ENCODE results near the gene EFCAB6. TPM values are rescaled to one million over a fixed set of nuclear protein-coding genes. Genes with fewer than 3 reads are reported as not detected.

The EFCAB6 gene
- total and polyA plus RNA-seq, 2 of the 4 experiments (the other 2 are of a cell fraction), result 0.44 to 1.1 TPM

DNA sequence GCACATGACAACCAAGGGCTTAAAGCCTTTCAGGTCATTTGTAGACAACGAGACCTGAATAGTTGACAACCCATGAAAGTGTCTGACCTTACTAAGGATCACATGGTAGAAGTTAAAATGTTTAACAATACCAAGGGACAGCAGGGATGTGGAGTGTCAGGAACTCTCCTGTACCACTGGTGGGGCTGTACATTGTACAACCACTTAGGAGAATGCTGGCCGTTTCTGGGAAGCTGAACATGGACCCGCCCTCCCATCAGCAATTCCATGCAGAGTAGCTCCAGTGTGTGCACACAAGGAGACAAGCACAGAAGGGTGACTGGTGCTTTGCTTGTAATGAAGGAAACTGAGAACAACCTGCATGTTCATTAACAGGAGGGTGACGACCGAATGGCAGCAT lies 237.4 kb downstream of the EFCAB6 start:
- intact Hi-C loops (cut with micrococcal nuclease) (no loop called here), dilution Hi-C loops (cut with HindIII; ENCODE audit: low sequenced_read_pairs, unreplicated experiment) (no loop called here), in situ Hi-C loops (cut with MboI; ENCODE audit: low sequenced_read_pairs) (no loop called here)
- no peak overlapping the region for H3K27ac ChIP-seq (ENCODE audit: insufficient read depth, low read length)
- DNase-seq (no peak), ATAC-seq (ENCODE audit: low read depth) (no peak)
- H4K91ac ChIP-seq (ENCODE audit: insufficient read depth, low read depth, low read length), result no peak overlapping the region
- CTCF ChIA-PET, result interaction anchor here (0.7 kb wide), 1 partner anchor 398 kb away, joined by 4 read pairs; no protein-coding TSS in a partner anchor
- H3K9me3 ChIP-seq (ENCODE audit: control insufficient read depth, insufficient read depth, low read length), result no peaks in the 10 kb centered on the region
- no peak overlapping the region for H3K9ac ChIP-seq (ENCODE audit: low read depth, low read length)
- H4K5ac ChIP-seq (ENCODE audit: low read depth, low read length), result no peak overlapping the region
- no peak overlapping the region for H2BK20ac ChIP-seq (ENCODE audit: low read depth, low read length)
- no peaks in the 10 kb centered on the region for H3K79me1 ChIP-seq (ENCODE audit: low read depth in 1 of 2, low read length in 2 of 2)
- H4K20me1 ChIP-seq (ENCODE audit: insufficient read depth, low read length), result no peaks in the 10 kb centered on the region
- H3K23ac ChIP-seq (ENCODE audit: low read depth, low read length), result no peak overlapping the region
- no peak overlapping the region for H2BK5ac ChIP-seq (ENCODE audit: low read depth, low read length, poor library complexity, severe bottlenecking)
- BruUV-seq (replicated peaks), result no TSS peak
- no peak overlapping the region for H3K56ac ChIP-seq (ENCODE audit: extremely low read depth, insufficient read depth, low read length)
- H3K36me3 ChIP-seq (ENCODE audit: control insufficient read depth, insufficient read depth, low read length), result no peaks in the 10 kb centered on the region
- no peak overlapping the region for H2AK5ac ChIP-seq (ENCODE audit: low read depth, low read length)
- H2BK15ac ChIP-seq (ENCODE audit: low read depth, low read length), result no peak overlapping the region
- no peak overlapping the region for H2AK9ac ChIP-seq (replicated peaks; ENCODE audit: low read depth, low read length, poor library complexity)
- TF ChIP-seq MXI1 (IDR thresholded peaks at IDR 0.05; ENCODE audit: borderline replicate concordance, low read depth, low read length) (no peak), MAFK (IDR thresholded peaks at IDR 0.05; ENCODE audit: low read depth, low read length) (no peak), POLR2A (IDR thresholded peaks at IDR 0.05; ENCODE audit: low read depth, low read length) (no peak), SMC3 (IDR thresholded peaks at IDR 0.05; ENCODE audit: low read depth, low read length) (no peak), FOS (IDR thresholded peaks at IDR 0.05; ENCODE audit: low read depth, low read length) (no peak), RFX5 (IDR thresholded peaks at IDR 0.05; ENCODE audit: low read depth, low read length) (no peak), MAZ (IDR thresholded peaks at IDR 0.05; ENCODE audit: borderline replicate concordance, low read depth, low read length) (no peak), CHD1 (IDR thresholded peaks at IDR 0.05; ENCODE audit: low read depth, low read length) (no peak), RAD21 (IDR thresholded peaks at IDR 0.05; ENCODE audit: low read length) (no peak), NFE2L2 (IDR thresholded peaks at IDR 0.05; ENCODE audit: low read depth, low read length) (no peak), RCOR1 (IDR thresholded peaks at IDR 0.05; ENCODE audit: insufficient replicate concordance, low read length) (no peak)
- TF ChIP-seq, protein P1, sequence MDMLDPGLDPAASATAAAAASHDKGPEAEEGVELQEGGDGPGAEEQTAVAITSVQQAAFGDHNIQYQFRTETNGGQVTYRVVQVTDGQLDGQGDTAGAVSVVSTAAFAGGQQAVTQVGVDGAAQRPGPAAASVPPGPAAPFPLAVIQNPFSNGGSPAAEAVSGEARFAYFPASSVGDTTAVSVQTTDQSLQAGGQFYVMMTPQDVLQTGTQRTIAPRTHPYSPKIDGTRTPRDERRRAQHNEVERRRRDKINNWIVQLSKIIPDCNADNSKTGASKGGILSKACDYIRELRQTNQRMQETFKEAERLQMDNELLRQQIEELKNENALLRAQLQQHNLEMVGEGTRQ (IDR thresholded peaks at IDR 0.05; ENCODE audit: low read depth, low read length), result no peak
- H3K27me3 ChIP-seq (ENCODE audit: control insufficient read depth, insufficient read depth, low read length), result peaks cover 14% of the 10 kb centered on the region; the same call in 1 of the 2 replicates
- no peak overlapping the region for H3K18ac ChIP-seq (ENCODE audit: low read depth, low read length)
- no peak overlapping the region for H4K8ac ChIP-seq (ENCODE audit: low read depth in 2 of 2, low read length in 2 of 2)
- no peak overlapping the region for H2AFZ ChIP-seq (replicated peaks; ENCODE audit: low read length, poor library complexity)
- POLR2A ChIA-PET (ENCODE audit: unreplicated experiment), result no interaction called here
- no peaks in the 10 kb centered on the region for H3K9me1 ChIP-seq (ENCODE audit: insufficient read depth, low read length)
- H3K4me1 ChIP-seq (ENCODE audit: control insufficient read depth, insufficient read depth, low read length), result no peaks in the 10 kb centered on the region
- no peak overlapping the region for H3K4me2 ChIP-seq (ENCODE audit: low read depth, low read length)
- no peak overlapping the region for H3K4ac ChIP-seq (ENCODE audit: low read depth, low read length)
- WGBS, 2 experiments (ENCODE audit: extremely low coverage in 2 of 2, insufficient read length in 1 of 2), result 80% methylated on average over 1 of the region's 5 CpGs; no CpG with 5 or more reads in 1 of the 2 experiments
- no peak overlapping the region for H2BK120ac ChIP-seq (ENCODE audit: low read depth, low read length)
- H3K4me3 ChIP-seq (ENCODE audit: insufficient read depth, low read depth, low read length), result no peak overlapping the region
- no peak overlapping the region for H3K14ac ChIP-seq (replicated peaks; ENCODE audit: low read depth, low read length)
